HepG2 (cell line): ENCODE data around the gene MTHFD1L. TPM values are rescaled to one million over a fixed set of nuclear protein-coding genes. Genes with fewer than 3 reads are reported as not detected.

Source experiments
- ATAC-seq: fragments of 200-7000 bp; cut with Tn5 transposase; 3 replicates; pipeline ENCODE4 v1.9.1; 2020; ENCODE audit warnings: mild to moderate bottlenecking, moderate library complexity
- BruUV-seq: library from RNA; stranded (reverse); fragments of 400-500 nt; replicated peaks from 2 replicates; lab custom pipeline; 2021; lab: Mats Ljungman, UMichigan
- CTCF ChIA-PET: fragments of 300-600 bp; formaldehyde crosslinking; extraction: SDS; loops from one replicate; lab custom pipeline; 2021; ENCODE audit warnings: low total read pairs, inconsistent platforms, low intra/inter-chr PET ratio; lab: Yijun Ruan, JAX
- POLR2A ChIA-PET: fragments of 350-600 bp; sonication (Branson Sonifier 250); formaldehyde crosslinking; loops from one replicate; lab custom pipeline; 2020; ENCODE audit warnings: antibody characterized with exemption, inconsistent platforms; lab: Yijun Ruan, JAX
- DNase-seq: peaks from one replicate; pipeline ENCODE4 v3.0.0-alpha.2; 2015; ENCODE audit warnings: low spot score
- FAIRE-seq: peaks from 3 replicates; lab custom pipeline; 2011; peaks lifted over from hg19 to GRCh38; lab: Jason Lieb, UNC
- H2AFZ ChIP-seq: one replicate; pipeline ENCODE4 v1.6.1; 2011; ENCODE audit warnings: low read length, inconsistent platforms
- H3K27ac ChIP-seq: fragments of 300-600 bp; 3 replicates; pipeline ENCODE4 v1.8.0; 2011; ENCODE audit warnings: mixed run types, mild to moderate bottlenecking, mixed read lengths, low read length, inconsistent platforms; ENCODE audit not compliant: insufficient read depth; ENCODE audit errors: extremely low read length
- H3K27me3 ChIP-seq, 2 experiments: fragments of 200-600 bp in 1 of 2; 2 replicates in 1 of 2; 3 replicates in 1 of 2; pipeline versions ENCODE4 v1.6.0 to v1.8.0; 2011; ENCODE audit warnings: low read length in 2 of 2, mild to moderate bottlenecking in 2 of 2, moderate library complexity in 2 of 2, inconsistent platforms in 1 of 2; ENCODE audit not compliant: insufficient read depth in 2 of 2, control insufficient read depth in 1 of 2
- H3K36me3 ChIP-seq, 2 experiments: fragments of 200-600 bp in 1 of 2; replicated peaks in 1 of 2; 2 replicates in 1 of 2; 3 replicates in 1 of 2; pipeline versions ENCODE4 v1.5.1 to v1.8.0; 2011; ENCODE audit warnings: low read length in 2 of 2, inconsistent platforms in 1 of 2; ENCODE audit not compliant: insufficient read depth in 2 of 2, control insufficient read depth in 1 of 2
- H3K4me1 ChIP-seq: 2 replicates; pipeline ENCODE4 v1.5.1; 2012; ENCODE audit warnings: low read length, inconsistent platforms; ENCODE audit not compliant: insufficient read depth
- H3K4me2 ChIP-seq: 2 replicates; pipeline ENCODE4 v1.6.0; 2011; ENCODE audit warnings: low read depth, low read length, inconsistent platforms
- H3K4me3 ChIP-seq, 3 experiments: fragments of 200-600 bp in 1 of 3; sonication (generic), shearing (Covaris generic) in 1 of 3; replicated peaks in 1 of 3; 2 replicates each; pipeline ENCODE4 v1.5.1; 2011 to 2016; ENCODE audit warnings: low read length in 3 of 3, inconsistent platforms in 2 of 3, low read depth in 2 of 3, mild to moderate bottlenecking in 2 of 3, control low read depth in 1 of 3, mixed read lengths in 1 of 3; ENCODE audit not compliant: insufficient read depth in 1 of 3
- H3K79me2 ChIP-seq: one replicate; pipeline ENCODE4 v1.6.1; 2011; ENCODE audit warnings: low read length, inconsistent platforms; ENCODE audit not compliant: insufficient read depth
- H3K9ac ChIP-seq: 2 replicates; pipeline ENCODE4 v1.6.0; 2011; ENCODE audit warnings: mild to moderate bottlenecking, low read depth, low read length, inconsistent platforms; ENCODE audit not compliant: insufficient read depth
- H3K9me3 ChIP-seq: 2 replicates; pipeline ENCODE4 v1.5.1; 2012; ENCODE audit warnings: mild to moderate bottlenecking, low read length
- H4K20me1 ChIP-seq: 2 replicates; pipeline ENCODE4 v1.6.0; 2011; ENCODE audit warnings: inconsistent platforms, mild to moderate bottlenecking, low read length, moderate library complexity; ENCODE audit not compliant: insufficient read depth
- ASH2L ChIP-seq: fragments of 300-600, 200-600 bp; sonication (generic); IDR thresholded peaks from 2 replicates; pipeline ENCODE4 v1.7.0; 2017; ENCODE audit warnings: low read depth, mild to moderate bottlenecking, moderate library complexity, mixed read lengths, low read length; ENCODE audit not compliant: insufficient read length
- MIER3 ChIP-seq: IDR thresholded peaks from 2 replicates; pipeline ENCODE4 v1.6.1; 2016; ENCODE audit warnings: missing compliant biosample characterization, borderline replicate concordance
- MXD4 ChIP-seq: IDR thresholded peaks from 2 replicates; pipeline ENCODE4 v1.6.1; 2016; ENCODE audit warnings: mild to moderate bottlenecking, missing biosample characterization, missing genetic modification reagents
- MYNN ChIP-seq: sonication (generic); formaldehyde crosslinking; IDR thresholded peaks from 2 replicates; pipeline ENCODE4 v1.4.0; 2020; ENCODE audit warnings: mild to moderate bottlenecking, low read depth, missing genetic modification reagents
- SKI ChIP-seq: fragments of 450-650 bp; IDR thresholded peaks from one replicate; pipeline ENCODE4 v1.6.1; 2018; ENCODE audit warnings: mild to moderate bottlenecking; ENCODE audit not compliant: partially characterized antibody
- UBTF ChIP-seq: sonication (generic); formaldehyde crosslinking; IDR thresholded peaks from 2 replicates; pipeline ENCODE4 v1.4.0; 2020; ENCODE audit warnings: mild to moderate bottlenecking, missing genetic modification reagents
- ZBTB14 ChIP-seq: sonication (generic); formaldehyde crosslinking; IDR thresholded peaks from 2 replicates; pipeline ENCODE4 v1.4.0; 2020; ENCODE audit warnings: missing genetic modification reagents
- ZBTB39 ChIP-seq: sonication (generic); formaldehyde crosslinking; IDR thresholded peaks from 2 replicates; pipeline ENCODE4 v1.5.0; 2020; ENCODE audit warnings: missing genetic modification reagents
- ZNF83 ChIP-seq: sonication (generic); formaldehyde crosslinking; IDR thresholded peaks from 2 replicates; pipeline ENCODE4 v1.4.0; 2020; ENCODE audit warnings: missing genetic modification reagents, mild to moderate bottlenecking, borderline replicate concordance
- WGBS: methylation state at CpG from one replicate; pipeline ENCODE4 v1.1.6; 2017; ENCODE audit warnings: low lambda C conversion rate; 5-methylcytosine and 5-hydroxymethylcytosine counted together
- in situ Hi-C: cut with HindIII; loops from 2 replicates; pipeline ENCODE4 v1.10.0; 2017; ENCODE audit warnings: low pct_unique_long_range_greater_than_20kb; ENCODE audit not compliant: extremely low pct_ligation_motif_present
- intact Hi-C: fragments of 100-400 bp; cut with micrococcal nuclease; formaldehyde crosslinking; loops from one replicate; pipeline ENCODE4 v1.10.0; 2022; ENCODE audit not compliant: unreplicated experiment
- polyA plus RNA-seq, 8 experiments: library from polyadenylated mRNA; depleted of rRNA in 3 of 8; stranded (reverse) in 7 of 8; unstranded in 1 of 8; fragments of >200 nt; fragmentation: Illumina TruSeq in 4 of 8; extraction: Trizol in 4 of 8; gene quantifications; 2 replicates each; pipeline versions ENCODE4 v1.2.1 to v1.2.3, GENCODE V29; 2011 to 2016; ENCODE audit warnings: low read depth in 4 of 8, missing spikeins in 1 of 8, mixed read lengths in 1 of 8; ENCODE audit not compliant: insufficient read depth in 1 of 8
- total RNA-seq, 5 experiments: library from RNA; depleted of rRNA; stranded (reverse); fragments of >200 nt; fragmentation: Illumina TruSeq; extraction: Trizol; gene quantifications; 2 replicates each; pipeline ENCODE4 v1.2.3, GENCODE V29; 2016; ENCODE audit warnings: low read depth in 1 of 5
- TF ChIP-seq, protein P1 (sequence below): sonication (generic); formaldehyde crosslinking; IDR thresholded peaks from 2 replicates; pipeline ENCODE4 v1.4.0; 2020; ENCODE audit warnings: mild to moderate bottlenecking, missing genetic modification reagents
- TF ChIP-seq, protein P2 (sequence below): sonication (generic); formaldehyde crosslinking; IDR thresholded peaks from 2 replicates; pipeline ENCODE4 v1.4.0; 2020; ENCODE audit warnings: missing genetic modification reagents, mild to moderate bottlenecking, borderline replicate concordance
- TF ChIP-seq, protein P3 (sequence below): sonication (generic); formaldehyde crosslinking; IDR thresholded peaks from 2 replicates; pipeline ENCODE4 v1.8.0; 2022; ENCODE audit warnings: missing genetic modification reagents, mild to moderate bottlenecking, moderate library complexity, borderline replicate concordance

Gene MTHFD1L
- total and polyA plus RNA-seq, 2 of the 13 experiments (the other 11 are each of a cell fraction or from before 2014, with no cell fraction given) = 24.0 to 39.6 TPM

DNA sequence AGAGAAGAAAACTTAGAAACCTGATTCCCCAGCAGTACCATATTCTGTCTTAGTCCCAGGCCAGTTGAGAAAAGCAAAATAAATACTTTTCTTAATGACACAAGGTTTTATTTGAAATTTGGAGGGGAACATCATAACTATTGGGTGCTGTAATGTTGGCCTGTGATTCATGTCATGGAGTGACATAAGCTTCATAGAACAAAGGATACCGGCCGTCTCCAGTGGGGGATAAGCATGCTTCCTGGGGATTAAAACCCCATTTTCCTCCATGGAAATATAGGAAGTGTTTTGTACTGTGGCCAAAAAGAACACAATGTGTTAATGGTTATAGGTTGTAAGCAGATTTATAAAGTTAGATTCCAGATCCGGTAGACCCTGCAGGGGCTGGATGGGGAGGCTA, 18.0 kb downstream of the MTHFD1L start:
- Histone ChIP-seq H3K4me1 (peaks cover 41% of the 10 kb centered on the region), H3K27me3 (no peaks in the 10 kb centered on the region), H3K27ac (no peak overlapping the region), H3K4me3 (no peak overlapping the region), H3K36me3 (peaks cover 18 to 69% of the 10 kb centered on the region in 2 experiments)
- POLR2A ChIA-PET = no interaction called here
- TF ChIP-seq MYNN (CRISPR knock-in tag) (no peak), UBTF (CRISPR knock-in tag) (no peak), ZNF83 (no peak), MIER3 (no peak), SKI (no peak), ASH2L (no peak), ZBTB14 (CRISPR knock-in tag) (no peak), MXD4 (no peak), ZBTB39 (no peak)
- TF ChIP-seq, protein P1, sequence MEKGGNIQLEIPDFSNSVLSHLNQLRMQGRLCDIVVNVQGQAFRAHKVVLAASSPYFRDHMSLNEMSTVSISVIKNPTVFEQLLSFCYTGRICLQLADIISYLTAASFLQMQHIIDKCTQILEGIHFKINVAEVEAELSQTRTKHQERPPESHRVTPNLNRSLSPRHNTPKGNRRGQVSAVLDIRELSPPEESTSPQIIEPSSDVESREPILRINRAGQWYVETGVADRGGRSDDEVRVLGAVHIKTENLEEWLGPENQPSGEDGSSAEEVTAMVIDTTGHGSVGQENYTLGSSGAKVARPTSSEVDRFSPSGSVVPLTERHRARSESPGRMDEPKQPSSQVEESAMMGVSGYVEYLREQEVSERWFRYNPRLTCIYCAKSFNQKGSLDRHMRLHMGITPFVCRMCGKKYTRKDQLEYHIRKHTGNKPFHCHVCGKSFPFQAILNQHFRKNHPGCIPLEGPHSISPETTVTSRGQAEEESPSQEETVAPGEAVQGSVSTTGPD (CRISPR knock-in tag) = no peak
- TF ChIP-seq, protein P2, sequence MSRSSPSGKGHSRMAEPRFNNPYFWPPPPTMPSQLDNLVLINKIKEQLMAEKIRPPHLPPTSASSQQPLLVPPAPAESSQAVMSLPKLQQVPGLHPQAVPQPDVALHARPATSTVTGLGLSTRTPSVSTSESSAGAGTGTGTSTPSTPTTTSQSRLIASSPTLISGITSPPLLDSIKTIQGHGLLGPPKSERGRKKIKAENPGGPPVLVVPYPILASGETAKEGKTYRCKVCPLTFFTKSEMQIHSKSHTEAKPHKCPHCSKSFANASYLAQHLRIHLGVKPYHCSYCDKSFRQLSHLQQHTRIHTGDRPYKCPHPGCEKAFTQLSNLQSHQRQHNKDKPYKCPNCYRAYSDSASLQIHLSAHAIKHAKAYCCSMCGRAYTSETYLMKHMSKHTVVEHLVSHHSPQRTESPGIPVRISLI (CRISPR knock-in tag) = no peak
- TF ChIP-seq, protein P3, sequence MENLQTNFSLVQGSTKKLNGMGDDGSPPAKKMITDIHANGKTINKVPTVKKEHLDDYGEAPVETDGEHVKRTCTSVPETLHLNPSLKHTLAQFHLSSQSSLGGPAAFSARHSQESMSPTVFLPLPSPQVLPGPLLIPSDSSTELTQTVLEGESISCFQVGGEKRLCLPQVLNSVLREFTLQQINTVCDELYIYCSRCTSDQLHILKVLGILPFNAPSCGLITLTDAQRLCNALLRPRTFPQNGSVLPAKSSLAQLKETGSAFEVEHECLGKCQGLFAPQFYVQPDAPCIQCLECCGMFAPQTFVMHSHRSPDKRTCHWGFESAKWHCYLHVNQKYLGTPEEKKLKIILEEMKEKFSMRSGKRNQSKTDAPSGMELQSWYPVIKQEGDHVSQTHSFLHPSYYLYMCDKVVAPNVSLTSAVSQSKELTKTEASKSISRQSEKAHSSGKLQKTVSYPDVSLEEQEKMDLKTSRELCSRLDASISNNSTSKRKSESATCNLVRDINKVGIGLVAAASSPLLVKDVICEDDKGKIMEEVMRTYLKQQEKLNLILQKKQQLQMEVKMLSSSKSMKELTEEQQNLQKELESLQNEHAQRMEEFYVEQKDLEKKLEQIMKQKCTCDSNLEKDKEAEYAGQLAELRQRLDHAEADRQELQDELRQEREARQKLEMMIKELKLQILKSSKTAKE (CRISPR knock-in tag) = no peak
- TF ChIP-seq, all 625 proteins: peak for 0
- in situ Hi-C loops = no loop called here
- peaks cover 21% of the 10 kb centered on the region for H3K79me2 ChIP-seq
- 100% methylated on average over 3 of the region's 3 CpGs for WGBS
- CTCF ChIA-PET = no interaction called here
- DNase-seq (no peak), FAIRE-seq (no peak), ATAC-seq (no peak)
- H3K9me3 ChIP-seq = no peaks in the 10 kb centered on the region
- no peak overlapping the region for H2AFZ ChIP-seq
- intact Hi-C loops = no loop called here
- H3K4me2 ChIP-seq = no peak overlapping the region
- peaks cover 4% of the 10 kb centered on the region; the same call in 1 of the 2 replicates for H4K20me1 ChIP-seq
- no peak overlapping the region for H3K9ac ChIP-seq
- BruUV-seq = no TSS peak
